Ovary (tissue), 9 donors: Measurements from ENCODE around the gene FLVCR2. TPM values are rescaled to one million over a fixed set of nuclear protein-coding genes. Genes with fewer than 3 reads are reported as not detected.

Experiments used
- DNase-seq, 5 donors: peaks; one replicate each; pipeline ENCODE4 v3.0.0-alpha.2; 2019 to 2020
- H3K27ac ChIP-seq, 2 donors: fragments of 200-600 bp; one replicate each; pipeline versions ENCODE4 v1.5.1 to v1.8.0; 2019 to 2022
- H3K27me3 ChIP-seq: fragments of 200-600 bp; one replicate; pipeline ENCODE4 v1.8.0; 2022
- H3K36me3 ChIP-seq: fragments of 200-600 bp; sonication (generic); one replicate; pipeline ENCODE4 v1.5.1; 2019
- H3K4me1 ChIP-seq: one replicate; pipeline ENCODE4 v1.8.1; 2013; ENCODE audit warnings: mild to moderate bottlenecking, moderate library complexity; ENCODE audit not compliant: insufficient read depth
- H3K4me3 ChIP-seq: fragments of 200-600 bp; sonication (generic); one replicate; pipeline ENCODE4 v1.5.1; 2017
- H3K9me3 ChIP-seq, 2 donors: fragments of 200-600 bp in 1 of 2; sonication (generic) in 1 of 2; one replicate each; pipeline versions ENCODE4 v1.5.1 to v1.8.1; 2013 to 2019; ENCODE audit warnings: mild to moderate bottlenecking in 1 of 2, moderate library complexity in 1 of 2
- CTCF ChIP-seq, 3 donors: fragments of 450-650 bp in 2 of 3; fragments of 200-600 bp in 1 of 3; IDR thresholded peaks; one replicate each; pipeline versions ENCODE4 v1.5.1 to v1.8.0; 2016 to 2022; ENCODE audit warnings: antibody characterized with exemption in 3 of 3, mild to moderate bottlenecking in 1 of 3
- EP300 ChIP-seq: sonication (generic); formaldehyde crosslinking; IDR thresholded peaks from one replicate; pipeline ENCODE4 v1.6.1; 2017; ENCODE audit warnings: antibody characterized with exemption
- POLR2A ChIP-seq: fragments of 450-650 bp; IDR thresholded peaks from one replicate; pipeline ENCODE4 v1.6.1; 2017; ENCODE audit warnings: antibody characterized with exemption, mild to moderate bottlenecking, moderate library complexity
- WGBS, 3 donors: extraction: QIAGEN DNeasy Blood & Tissue Kit in 1 of 3; methylation state at CpG; one replicate each; pipeline versions ENCODE4 v1.1.5 to v1.1.7; 2013 to 2017; 5-methylcytosine and 5-hydroxymethylcytosine counted together
- intact Hi-C, 4 donors: fragments of 100-400 bp; cut with DNase I; formaldehyde crosslinking; loops; one replicate each; pipeline versions ENCODE4 v1.11.0 to v1.15.1; 2022 to 2023
- polyA plus RNA-seq, 2 donors: library from polyadenylated mRNA; stranded (reverse); fragments of 200-250 nt in 1 of 2; fragments of 350-450 nt in 1 of 2; fragmentation: Illumina TruSeq in 1 of 2; extraction: RNeasy Lipid Tissue Mini Kit (QIAGEN cat#74804) in 1 of 2; gene quantifications; one replicate each; pipeline ENCODE4 v1.2.3, GENCODE V29; 2013 to 2014
- total RNA-seq, 7 donors: library from RNA; depleted of rRNA in 2 of 7; stranded (reverse); fragments of >200 nt in 2 of 7; fragmentation: NEBNext Ultra II Directional in 3 of 7; extraction: Animal tissue kit (Norgen Biotek cat#: 25700) in 3 of 7; gene quantifications; one replicate each; pipeline versions ENCODE4 v1.1.0 to v1.2.4, GENCODE V29; 2016 to 2023
- donor health status: DM: no; HTN: no; CAD: no; lungs with moderate emphysema.
- donor health status: DM: no; HTN: no; CAD: no.
- donor health status: Bipolar disorder and iron deficiency.
- donor health status: DM: yes; HTN: yes; CAD: no.
- donor health status: DM: no; HTN: no; CAD: no.
- donor health status: DM: yes; HTN: yes; CAD: no.

Gene FLVCR2
- total and polyA plus RNA-seq, 9 donors, result 1.5 to 18.4 (median 4.4) TPM

- Histone ChIP-seq H3K27ac (no peak overlapping the region), H3K9me3 (no peaks in the 10 kb centered on the region), H3K36me3 (no peaks in the 10 kb centered on the region), H3K4me1 (no peaks in the 10 kb centered on the region), H3K4me3 (no peak overlapping the region), H3K27me3 (no peaks in the 10 kb centered on the region)
- 74 to 83% (median 77%) methylated on average over 3 of the region's 3 CpGs for WGBS, 3 donors
- TF ChIP-seq EP300 (no peak), POLR2A (no peak), CTCF (IDR thresholded peaks at IDR 0.05) (no peak)
- DNase-seq, result no peak
- intact Hi-C loops, result no loop called here
These were observed 48.4 kb downstream of the FLVCR2 start for GRCh38 chr14:75626863-75627262.

- H3K27me3 ChIP-seq, result no peaks in the 10 kb centered on the region
- TF ChIP-seq POLR2A (no peak), EP300 (no peak), CTCF (IDR thresholded peaks at IDR 0.05) (no peak)
- intact Hi-C loops, result no loop called here
- H3K36me3 ChIP-seq, result no peaks in the 10 kb centered on the region
- no peak for DNase-seq
- no peaks in the 10 kb centered on the region for H3K4me1 ChIP-seq
- H3K4me3 ChIP-seq, result no peak overlapping the region
- H3K27ac ChIP-seq, result no peak overlapping the region
- 79 to 83% (median 81%) methylated on average over 4 of the region's 4 CpGs for WGBS, 3 donors
- no peaks in the 10 kb centered on the region for H3K9me3 ChIP-seq
These were observed 49.0 kb downstream of the FLVCR2 start for GRCh38 chr14:75627406-75627805.

- Histone ChIP-seq H3K9me3 (no peaks in the 10 kb centered on the region), H3K27ac (no peak overlapping the region), H3K36me3 (no peaks in the 10 kb centered on the region), H3K4me3 (no peak overlapping the region), H3K27me3 (no peaks in the 10 kb centered on the region), H3K4me1 (no peaks in the 10 kb centered on the region)
- intact Hi-C loops, result no loop called here
- no peak for DNase-seq
- TF ChIP-seq POLR2A (no peak), CTCF (IDR thresholded peaks at IDR 0.05) (no peak), EP300 (no peak)
- 55 to 80% (median 61%) methylated on average over 3 of the region's 3 CpGs for WGBS, 3 donors
These were observed 50.4 kb downstream of the FLVCR2 start for GRCh38 chr14:75628816-75629215.

- H3K27me3 ChIP-seq, result no peaks in the 10 kb centered on the region
- H3K4me3 ChIP-seq, result no peak overlapping the region
- no peak overlapping the region for H3K27ac ChIP-seq
- no peaks in the 10 kb centered on the region for H3K4me1 ChIP-seq
- intact Hi-C loops, result no loop called here
- TF ChIP-seq CTCF (IDR thresholded peaks at IDR 0.05), result no peak
- no peak for TF ChIP-seq POLR2A
- no peak for TF ChIP-seq EP300
- DNase-seq, result no peak
- no peaks in the 10 kb centered on the region for H3K9me3 ChIP-seq
- no peaks in the 10 kb centered on the region for H3K36me3 ChIP-seq
- 82 to 86% (median 84%) methylated on average over 6 of the region's 6 CpGs for WGBS, 3 donors
These were observed 52.5 kb downstream of the FLVCR2 start for GRCh38 chr14:75630695-75631452.
